CD14-positive monocyte (primary cell): ENCODE results near the gene DPY19L3. TPM values are rescaled to one million over a fixed set of nuclear protein-coding genes. Genes with fewer than 3 reads are reported as not detected.

ENCODE experiments used
- DNase-seq, 3 donors: peaks; one replicate each; pipeline ENCODE4 v3.0.0-alpha.2; 2011 to 2022
- H2AFZ ChIP-seq: 2 replicates; pipeline ENCODE4 v1.6.0; 2012; ENCODE audit warnings: mild to moderate bottlenecking, low read depth, low read length, inconsistent platforms; ENCODE audit not compliant: insufficient read depth, poor library complexity, severe bottlenecking
- H3K27ac ChIP-seq, 2 donors: 1 replicate in 1 of 2; 2 replicates in 1 of 2; pipeline ENCODE4 v1.5.1; 2012 to 2013; ENCODE audit warnings: low read length in 2 of 2, control low read depth in 1 of 2, inconsistent platforms in 1 of 2, low read depth in 1 of 2, mild to moderate bottlenecking in 1 of 2
- H3K27me3 ChIP-seq, 2 donors: one replicate each; pipeline versions ENCODE4 v1.6.0 to v1.6.1; 2011 to 2013; ENCODE audit warnings: low read length in 2 of 2; ENCODE audit not compliant: control insufficient read depth in 2 of 2, insufficient read depth in 2 of 2
- H3K36me3 ChIP-seq, 2 donors: replicated peaks in 1 of 2; 1 replicate in 1 of 2; 2 replicates in 1 of 2; pipeline versions ENCODE4 v1.5.1 to v1.6.1; 2012 to 2013; ENCODE audit warnings: low read length in 2 of 2, control low read depth in 1 of 2, inconsistent platforms in 1 of 2, mild to moderate bottlenecking in 1 of 2; ENCODE audit not compliant: insufficient read depth in 2 of 2, control insufficient read depth in 1 of 2
- H3K4me1 ChIP-seq, 2 donors: 1 replicate in 1 of 2; 2 replicates in 1 of 2; pipeline versions ENCODE4 v1.5.1 to v1.6.1; 2012 to 2013; ENCODE audit warnings: low read length in 2 of 2, control low read depth in 1 of 2, inconsistent platforms in 1 of 2, mild to moderate bottlenecking in 1 of 2, moderate library complexity in 1 of 2; ENCODE audit not compliant: insufficient read depth in 2 of 2, control insufficient read depth in 1 of 2
- H3K4me2 ChIP-seq: replicated peaks from 2 replicates; pipeline ENCODE3; 2012; ENCODE audit warnings: low read length, moderate library complexity, mild to moderate bottlenecking; ENCODE audit not compliant: poor library complexity, severe bottlenecking; ENCODE audit errors: extremely low read depth
- H3K4me3 ChIP-seq, 3 experiments: fragments of 200-600 bp in 1 of 3; sonication (generic) in 1 of 3; replicated peaks in 1 of 3; 1 replicate in 2 of 3; 2 replicates in 1 of 3; pipeline ENCODE4 v1.5.1; 2011 to 2013; ENCODE audit warnings: low read length in 3 of 3, mild to moderate bottlenecking in 3 of 3, control low read depth in 2 of 3, low read depth in 2 of 3, inconsistent platforms in 1 of 3, moderate library complexity in 1 of 3
- H3K79me2 ChIP-seq: 2 replicates; pipeline ENCODE4 v1.6.0; 2012; ENCODE audit warnings: mild to moderate bottlenecking, control low read depth, inconsistent platforms, low read length, moderate library complexity; ENCODE audit not compliant: insufficient read depth
- H3K9ac ChIP-seq: 2 replicates; pipeline ENCODE4 v1.6.0; 2017; ENCODE audit warnings: low read length, mild to moderate bottlenecking; ENCODE audit not compliant: insufficient read depth, poor library complexity, severe bottlenecking
- H3K9me3 ChIP-seq, 2 donors: replicated peaks in 1 of 2; 1 replicate in 1 of 2; 2 replicates in 1 of 2; pipeline versions ENCODE4 v1.5.1 to v1.6.1; 2012 to 2013; ENCODE audit warnings: low read length in 2 of 2, control low read depth in 1 of 2; ENCODE audit not compliant: control insufficient read depth in 1 of 2, insufficient read depth in 1 of 2
- H4K20me1 ChIP-seq: 2 replicates; pipeline ENCODE4 v1.6.0; 2012; ENCODE audit warnings: mild to moderate bottlenecking, low read length, control low read depth, moderate library complexity; ENCODE audit not compliant: insufficient read depth
- H3K27ac Mint-ChIP-seq, 7 donors: one replicate each; pipeline ENCODE4 v1.8.0; 2020; ENCODE audit warnings: mild to moderate bottlenecking in 7 of 7, mixed read lengths in 7 of 7, moderate library complexity in 6 of 7, inconsistent platforms in 2 of 7
- H3K27me3 Mint-ChIP-seq, 3 donors: one replicate each; pipeline ENCODE4 v1.8.0; 2021 to 2022; ENCODE audit warnings: low read depth in 3 of 3, mild to moderate bottlenecking in 3 of 3, mixed read lengths in 3 of 3, moderate library complexity in 3 of 3, inconsistent platforms in 1 of 3
- H3K36me3 Mint-ChIP-seq, 2 donors: one replicate each; pipeline ENCODE4 v1.8.0; 2020; ENCODE audit warnings: mixed read lengths in 2 of 2, inconsistent platforms in 1 of 2, mild to moderate bottlenecking in 1 of 2
- H3K4me1 Mint-ChIP-seq: one replicate; pipeline ENCODE4 v1.8.0; 2020; ENCODE audit warnings: mild to moderate bottlenecking, mixed read lengths
- H3K4me3 Mint-ChIP-seq, 2 donors: one replicate each; pipeline ENCODE4 v1.8.0; 2020; ENCODE audit warnings: mild to moderate bottlenecking in 2 of 2, mixed read lengths in 2 of 2, moderate library complexity in 1 of 2
- H3K9me3 Mint-ChIP-seq, 7 donors: one replicate each; pipeline ENCODE4 v1.8.0; 2020 to 2022; ENCODE audit warnings: mixed read lengths in 7 of 7, mild to moderate bottlenecking in 6 of 7, moderate library complexity in 6 of 7, inconsistent platforms in 2 of 7
- WGBS: methylation state at CpG from one replicate; pipeline ENCODE4 v1.1.5; 2013; ENCODE audit warnings: missing lambda C conversion rate; ENCODE audit not compliant: insufficient coverage; 5-methylcytosine and 5-hydroxymethylcytosine counted together
- intact Hi-C, 2 donors: fragments of 100-400 bp; cut with micrococcal nuclease; formaldehyde crosslinking; loops; one replicate each; pipeline versions ENCODE4 v1.15.0 to v1.15.1; 2023
- polyA plus RNA-seq, 3 donors: library from polyadenylated mRNA; depleted of rRNA in 1 of 3; unstranded in 2 of 3; stranded (reverse) in 1 of 3; fragments of 300-500 nt in 2 of 3; fragments of >200 nt in 1 of 3; fragmentation: Illumina TruSeq in 2 of 3; gene quantifications; 1 replicate in 2 of 3; 2 replicates in 1 of 3; pipeline ENCODE4 v1.2.3, GENCODE V29; 2012 to 2021
- TF ChIP-seq, protein P1 (sequence below): fragments of 200-600 bp; IDR thresholded peaks from one replicate; pipeline ENCODE4 v1.8.0; 2022; ENCODE audit warnings: antibody characterized with exemption, mild to moderate bottlenecking

Gene DPY19L3
- polyA plus RNA-seq, 3 donors, result 6.5 to 13.8 (median 7.7) TPM

DNA sequence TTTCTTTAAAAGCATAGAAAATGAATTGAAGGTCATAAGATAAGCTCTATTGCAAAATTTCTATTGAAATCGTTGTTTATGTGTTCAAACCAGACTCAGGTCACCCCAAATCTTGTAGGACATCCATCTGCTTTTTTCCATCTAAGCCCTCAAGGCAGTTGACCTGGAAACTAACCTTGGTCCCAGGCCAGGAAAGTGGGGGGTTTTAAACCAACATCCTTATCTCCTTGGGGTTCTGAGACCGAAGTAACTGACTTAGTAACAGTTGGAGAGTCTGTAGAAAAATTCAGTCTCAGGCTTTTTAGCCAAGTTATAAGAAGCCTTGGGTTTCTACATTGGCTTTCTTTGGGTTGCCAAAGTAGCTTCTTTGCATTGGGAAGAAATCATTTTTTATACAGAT lies 36.8 kb upstream of the DPY19L3 start:
- no peak for DNase-seq
- no CpG with 5 or more reads among the region's 2 CpGs for WGBS
- Histone ChIP-seq H3K4me1 (no peaks in the 10 kb centered on the region), H3K27ac (no peak overlapping the region), H3K79me2 (no peaks in the 10 kb centered on the region), H3K4me3 (no peak overlapping the region), H3K36me3 (peaks cover 0 to 8% of the 10 kb centered on the region in 2 donors), H3K4me2 (no peak overlapping the region), H3K9me3 (peaks cover 10 to 46% of the 10 kb centered on the region in 2 donors), H3K27me3 (peaks cover 90 to 95% of the 10 kb centered on the region in 2 donors), H3K9ac (no peak overlapping the region), H2AFZ (no peak overlapping the region), H4K20me1 (peaks cover 18% of the 10 kb centered on the region)
- Mint-ChIP-seq H3K4me3 (peak overlapping the region in 1 of 2 donors; percentile 83), H3K27ac (no peak overlapping the region), H3K4me1 (no peaks in the 10 kb centered on the region), H3K36me3 (peaks cover 29 to 61% of the 10 kb centered on the region in 2 donors), H3K27me3 (peaks cover 95 to 96% (median 95%) of the 10 kb centered on the region in 3 donors), H3K9me3 (peaks cover 0 to 37% (median 17%) of the 10 kb centered on the region in 7 donors)
- TF ChIP-seq, protein P1, sequence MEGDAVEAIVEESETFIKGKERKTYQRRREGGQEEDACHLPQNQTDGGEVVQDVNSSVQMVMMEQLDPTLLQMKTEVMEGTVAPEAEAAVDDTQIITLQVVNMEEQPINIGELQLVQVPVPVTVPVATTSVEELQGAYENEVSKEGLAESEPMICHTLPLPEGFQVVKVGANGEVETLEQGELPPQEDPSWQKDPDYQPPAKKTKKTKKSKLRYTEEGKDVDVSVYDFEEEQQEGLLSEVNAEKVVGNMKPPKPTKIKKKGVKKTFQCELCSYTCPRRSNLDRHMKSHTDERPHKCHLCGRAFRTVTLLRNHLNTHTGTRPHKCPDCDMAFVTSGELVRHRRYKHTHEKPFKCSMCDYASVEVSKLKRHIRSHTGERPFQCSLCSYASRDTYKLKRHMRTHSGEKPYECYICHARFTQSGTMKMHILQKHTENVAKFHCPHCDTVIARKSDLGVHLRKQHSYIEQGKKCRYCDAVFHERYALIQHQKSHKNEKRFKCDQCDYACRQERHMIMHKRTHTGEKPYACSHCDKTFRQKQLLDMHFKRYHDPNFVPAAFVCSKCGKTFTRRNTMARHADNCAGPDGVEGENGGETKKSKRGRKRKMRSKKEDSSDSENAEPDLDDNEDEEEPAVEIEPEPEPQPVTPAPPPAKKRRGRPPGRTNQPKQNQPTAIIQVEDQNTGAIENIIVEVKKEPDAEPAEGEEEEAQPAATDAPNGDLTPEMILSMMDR, result no peak
- intact Hi-C loops, result no loop called here

DNA sequence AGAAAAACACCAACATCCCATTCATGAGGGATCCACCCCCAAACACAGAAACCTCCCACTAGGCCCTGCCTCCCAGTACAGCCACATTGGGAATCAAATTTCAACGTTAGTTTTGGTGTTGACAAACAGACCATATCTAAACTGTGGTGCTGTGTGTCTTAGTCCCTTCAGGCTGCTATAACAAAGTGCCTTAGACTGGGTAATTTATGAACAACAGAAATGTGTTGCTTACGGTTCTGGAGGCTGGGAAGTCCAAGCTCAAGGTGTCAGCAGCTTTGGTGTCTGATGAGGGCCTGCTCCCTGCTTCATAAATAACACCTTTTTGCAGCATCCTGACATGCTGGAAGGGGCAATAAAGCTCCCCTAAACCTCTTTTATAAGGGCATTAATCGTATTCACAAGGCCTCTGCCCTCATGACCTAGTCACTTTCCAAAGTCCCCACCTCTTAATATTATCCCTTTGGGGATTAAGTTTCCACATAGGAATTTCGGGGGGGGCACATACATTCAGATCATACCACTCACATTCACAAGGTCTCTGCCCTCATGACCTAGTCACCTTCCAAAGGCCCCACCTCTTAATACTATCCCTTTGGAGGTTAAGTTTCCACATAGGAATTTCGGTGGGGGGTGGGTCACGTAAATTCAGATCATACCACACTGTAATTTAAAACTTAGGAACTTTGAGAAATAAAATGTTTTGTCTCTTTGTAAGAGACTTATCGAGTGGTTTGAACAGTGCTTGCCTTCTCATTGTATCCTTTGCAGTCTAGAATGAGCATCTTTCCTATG lies 32.6 kb upstream of the DPY19L3 start:
- Histone ChIP-seq H3K4me1 (no peaks in the 10 kb centered on the region), H4K20me1 (peaks cover 10% of the 10 kb centered on the region), H3K79me2 (no peaks in the 10 kb centered on the region), H3K9ac (no peak overlapping the region), H3K4me2 (no peak overlapping the region), H3K4me3 (no peak overlapping the region), H3K9me3 (peaks cover 10 to 35% of the 10 kb centered on the region in 2 donors), H3K27me3 (peaks cover 76 to 90% of the 10 kb centered on the region in 2 donors), H3K27ac (no peak overlapping the region), H2AFZ (no peak overlapping the region), H3K36me3 (peaks cover 0 to 8% of the 10 kb centered on the region in 2 donors)
- 100% methylated on average over 2 of the region's 7 CpGs for WGBS
- Mint-ChIP-seq H3K27me3 (peaks cover 86 to 89% (median 89%) of the 10 kb centered on the region in 3 donors), H3K36me3 (peaks cover 32 to 39% of the 10 kb centered on the region in 2 donors), H3K27ac (no peak overlapping the region), H3K4me1 (no peaks in the 10 kb centered on the region), H3K9me3 (peaks cover 3 to 37% (median 22%) of the 10 kb centered on the region in 7 donors), H3K4me3 (peak overlapping the region in 1 of 2 donors; percentile 84)
- intact Hi-C loops, result no loop called here
- no peak for DNase-seq
- TF ChIP-seq, protein P1, result no peak
